G401 (cell line): ENCODE measurements around the gene RNF222. TPM values are rescaled to one million over a fixed set of nuclear protein-coding genes. Genes with fewer than 3 reads are reported as not detected.
"Not testable (repeated sequence)": the region's sequence is repeated elsewhere in the genome, so short reads cannot be mapped to it uniquely, and the experiment has no call there.

Source experiments
- DNase-seq: peaks from one replicate; pipeline ENCODE4 v3.0.0-alpha.2; 2015; ENCODE audit warnings: low spot score
- in situ Hi-C: cut with HindIII; loops from 2 replicates; pipeline ENCODE4 v1.10.0; 2016; ENCODE audit warnings: low sequenced_read_pairs, mixed read lengths
- total RNA-seq: library from RNA; depleted of rRNA; stranded (reverse); fragments of >200 nt; shearing (Covaris generic); gene quantifications from 2 replicates; pipeline ENCODE4 v1.2.3, GENCODE V29; 2014; rRNA removed

The RNF222 gene
- total RNA-seq, 1 experiment from 2014 or later: 0.03 TPM

GRCh38 chr17:8359769-8360168, 37.9 kb downstream of the RNF222 start:
- no peak for DNase-seq
- in situ Hi-C loops: no loop called here

GRCh38 chr17:8357910-8358309, 39.7 kb downstream of the RNF222 start:
- in situ Hi-C loops: no loop called here
- no peak for DNase-seq

- in situ Hi-C loops: no loop called here
- no peak for DNase-seq
Observed at GRCh38 chr17:8354236-8354635, 43.4 kb downstream of the RNF222 start.

- no peak for DNase-seq
- in situ Hi-C loops: no loop called here
Observed at GRCh38 chr17:8353736-8354135, 43.9 kb downstream of the RNF222 start.

- in situ Hi-C loops: no loop called here
- DNase-seq: no peak
Observed at GRCh38 chr17:8350339-8350738, 47.3 kb downstream of the RNF222 start.

GRCh38 chr17:8347001-8347400, 50.6 kb downstream of the RNF222 start:
- DNase-seq, in situ Hi-C loops: not testable (repeated sequence)

- in situ Hi-C loops: no loop called here
- no peak for DNase-seq
Observed at GRCh38 chr17:8345951-8346665, 51.5 kb downstream of the RNF222 start.

- in situ Hi-C loops: no loop called here
- no peak for DNase-seq
Observed at GRCh38 chr17:8345052-8345690, 52.5 kb downstream of the RNF222 start.

GRCh38 chr17:8341456-8341855, 56.2 kb downstream of the RNF222 start:
- no peak for DNase-seq
- in situ Hi-C loops: no loop called here

Other genes with a start within 250 kb of the RNF222 start
- 29.0 and 34.0 TPM in 2 replicates for gene PER1, start 245.4 kb downstream of the RNF222 start, total RNA-seq
- gene VAMP2, start 234.9 kb downstream of the RNF222 start, total RNA-seq: 1.0 and 1.4 TPM in 2 replicates
- 37.8 and 60.6 TPM in 2 replicates for gene TMEM107, start 221.4 kb downstream of the RNF222 start, total RNA-seq
- gene BORCS6, start 207.6 kb downstream of the RNF222 start, total RNA-seq: 24.3 and 25.6 TPM in 2 replicates
- gene AURKB, start 187.3 kb downstream of the RNF222 start, total RNA-seq: 162 and 166 TPM in 2 replicates
- 15.0 and 22.9 TPM in 2 replicates for gene CTC1, start 149.8 kb downstream of the RNF222 start, total RNA-seq
- 133 and 173 TPM in 2 replicates for gene PFAS, start 148.5 kb downstream of the RNF222 start, total RNA-seq
- gene RANGRF, start 109.2 kb downstream of the RNF222 start, total RNA-seq: 54.4 and 65.3 TPM in 2 replicates
- gene SLC25A35, start 102.4 kb downstream of the RNF222 start, total RNA-seq: 0.68 and 1.7 TPM in 2 replicates
- gene ARHGEF15, start 87.6 kb downstream of the RNF222 start, total RNA-seq: 4.6 and 5.6 TPM in 2 replicates
- not detected in 2 replicates for gene ODF4, start 58.0 kb downstream of the RNF222 start, total RNA-seq
- gene RPL26, start 14.6 kb downstream of the RNF222 start, total RNA-seq: 3,963 and 5,110 TPM in 2 replicates
- 22.3 and 33.4 TPM in 2 replicates for gene NDEL1, start 38.1 kb upstream of the RNF222 start, total RNA-seq
- gene MYH10, start 232.9 kb upstream of the RNF222 start, total RNA-seq: 57.8 and 147 TPM in 2 replicates